Measurements from ENCODE around the gene DNM2.

GRCh38 chr19:10748195-10748926 is 30.5 kb downstream of the DNM2 start:
- TF ChIP-seq POLR2AphosphoS5 (IDR thresholded peaks at IDR 0.05; ENCODE audit: low read depth, low read length) (no peak), TAF1 (IDR thresholded peaks at IDR 0.05; ENCODE audit: borderline replicate concordance, insufficient read depth, low read length) (no peak), REST (IDR thresholded peaks at IDR 0.05; ENCODE audit: insufficient read depth in 1 of 2, low read depth in 2 of 2, low read length in 2 of 2) (no peak), SIN3A (IDR thresholded peaks at IDR 0.05; ENCODE audit: borderline replicate concordance, insufficient read depth, low read length) (no peak), FOXP2 (optimal IDR thresholded peaks at IDR 0.05; ENCODE audit: borderline replicate concordance, extremely low read depth, extremely low read length, insufficient read depth) (no peak)
